ENCODE measurements around the gene THOC6. TPM values are rescaled to one million over a fixed set of nuclear protein-coding genes. Genes with fewer than 3 reads are reported as not detected.
A peak's percentile ranks its signal among the peaks of the same experiment; 100 is the strongest.

THOC6 gene
- total and polyA plus RNA-seq, 9 of the 15 experiments (the other 6 are each of a cell fraction or from before 2014, with no cell fraction given) = 2.5 to 65.4 (median 42.3) TPM

DNA sequence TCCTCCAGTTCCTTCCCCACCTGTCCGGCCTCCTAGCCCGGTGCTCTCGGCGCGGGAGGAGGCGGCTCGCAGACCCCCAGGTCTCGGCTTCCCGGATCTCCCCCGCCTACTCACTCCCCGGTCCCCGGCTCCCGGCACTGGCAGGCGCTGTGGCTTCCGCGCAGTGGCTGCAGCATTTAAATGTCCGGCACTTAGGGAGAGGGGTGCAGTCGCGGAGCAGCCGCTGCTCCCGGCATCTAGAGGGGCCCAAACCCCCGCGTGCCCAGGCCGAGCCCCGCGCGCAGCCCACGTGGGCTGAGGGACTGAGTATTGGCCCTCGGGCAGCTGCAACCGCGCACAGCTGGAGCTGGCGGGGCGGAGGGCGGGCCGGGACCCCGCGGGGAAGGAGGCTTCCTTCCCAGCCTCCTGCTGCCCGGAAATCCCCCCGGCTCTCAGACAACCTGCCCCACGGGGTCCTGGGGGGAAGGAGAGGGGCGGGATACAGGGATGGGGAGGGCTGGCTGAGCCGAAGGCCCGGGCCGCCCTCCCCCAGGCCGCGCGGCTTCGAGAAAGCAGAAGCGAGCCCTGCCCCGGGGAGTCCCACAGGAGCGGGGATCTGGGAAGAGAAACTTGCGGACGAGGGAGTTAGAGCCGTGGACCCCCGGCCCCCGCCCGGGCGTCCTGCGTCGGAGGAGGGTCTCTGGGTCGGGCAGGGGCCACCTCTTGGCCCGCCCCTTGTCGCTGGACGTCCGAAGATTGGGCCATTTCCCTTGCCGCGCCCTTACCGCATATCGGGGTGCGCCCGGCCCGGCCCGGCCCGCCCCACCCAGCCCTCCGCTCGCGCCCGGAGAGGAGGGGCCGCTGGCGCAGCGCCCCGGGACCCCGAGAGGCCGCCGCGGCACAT is 22.2 kb downstream of the THOC6 start, which contains the start of gene MMP25:
Gene MMP25 (plus strand): TSS at position 804 of the 883 bp plus-strand sequence. CDS start 357 bp downstream, outside the sequence.
- DNase-seq (ENCODE audit: extremely low read depth in 1 of 4, low spot score in 3 of 4) (peak in 3 of 4 experiments; percentile 33 to 56 (median 50)), FAIRE-seq (no peak), ATAC-seq (peak; percentile 55)
- POLR2A ChIA-PET = interaction anchor here (0.6 to 2.6 kb wide), 4 partner anchors 11 to 104 kb away, joined by 3 to 7 read pairs (median 4); no protein-coding TSS in a partner anchor
- Histone ChIP-seq H3K36me3 (ENCODE audit: control insufficient read depth, insufficient read depth, low read length) (no peaks in the 10 kb centered on the region), H3K9me1 (ENCODE audit: control insufficient read depth, insufficient read depth, low read length) (no peaks in the 10 kb centered on the region), H2AFZ (ENCODE audit: low read depth, low read length) (no peak within 1 kb of the TSS), H3K4me2 (ENCODE audit: insufficient read depth, low read length) (peak within 1 kb of the TSS; percentile 8; the same call in 1 of the 2 replicates), H3K4me3 (peak within 1 kb of the TSS; percentile 16; the same call in 1 of the 2 replicates), H4K20me1 (replicated peaks; ENCODE audit: control insufficient read depth, insufficient read depth, low read length) (no peaks in the 10 kb centered on the region; the same call in 1 of the 2 replicates), H3K4me1 (replicated peaks in 1 of 2; ENCODE audit: control insufficient read depth in 2 of 2, insufficient read depth in 2 of 2, low read length in 2 of 2) (peaks cover 3 to 26% of the 10 kb centered on the region in 2 experiments; a peak in 3 of 5 replicates), H3K79me2 (ENCODE audit: control insufficient read depth, insufficient read depth, low read length) (no peaks in the 10 kb centered on the region), H3K9ac (ENCODE audit: insufficient read depth in 1 of 2, low read depth in 2 of 2, low read length in 2 of 2) (peak within 1 kb of the TSS in 1 of 2 experiments; percentile 80; a peak in 2 of 4 replicates), H3K27ac (ENCODE audit: extremely low read depth, low read depth, low read length) (no peak within 1 kb of the TSS), H3K9me3 (replicated peaks; ENCODE audit: control insufficient read depth, insufficient read depth, low read depth, low read length) (no peaks in the 10 kb centered on the region), H3K27me3 (ENCODE audit: control insufficient read depth in 2 of 2, insufficient read depth in 2 of 2, low read length in 2 of 2) (peaks cover 21 to 60% of the 10 kb centered on the region in 2 experiments; a peak in 4 of 5 replicates)
- CTCF ChIA-PET (ENCODE audit: low intra/inter-chr PET ratio) = no interaction called here
- in situ Hi-C loops (cut with MboI) (no loop called here), intact Hi-C loops (cut with micrococcal nuclease) (no loop called here)
- 2% methylated on average over 26 of the region's 86 CpGs for WGBS (ENCODE audit: insufficient coverage, low coverage, missing lambda C conversion rate)
- BruUV-seq (replicated peaks) = no TSS peak
- TF ChIP-seq DPF2 (IDR thresholded peaks at IDR 0.05) (no peak), CBFB (CRISPR knock-in tag; IDR thresholded peaks at IDR 0.05) (no peak), XRCC4 (IDR thresholded peaks at IDR 0.05; ENCODE audit: extremely low read depth, insufficient read depth, insufficient read length) (no peak), ZNF212 (CRISPR knock-in tag; IDR thresholded peaks at IDR 0.05) (no peak), FOXP4 (CRISPR knock-in tag; IDR thresholded peaks at IDR 0.05; ENCODE audit: borderline replicate concordance) (no peak), ZNF696 (CRISPR knock-in tag; conservative IDR thresholded peaks at IDR 0.05) (no peak), SETDB1 (IDR thresholded peaks at IDR 0.05; ENCODE audit: low read length) (no peak), ZNF76 (CRISPR knock-in tag; IDR thresholded peaks at IDR 0.05; ENCODE audit: borderline replicate concordance) (no peak), MCM5 (IDR thresholded peaks at IDR 0.05; ENCODE audit: low read depth) (no peak), RAD51 (IDR thresholded peaks at IDR 0.05; ENCODE audit: borderline replicate concordance, low read depth) (no peak), PCBP1 (IDR thresholded peaks at IDR 0.05; ENCODE audit: low read depth, low read length, poor library complexity, severe bottlenecking) (peak; percentile 77), BHLHE40 (IDR thresholded peaks at IDR 0.05; ENCODE audit: low read length) (no peak), NFIX (CRISPR knock-in tag; IDR thresholded peaks at IDR 0.05; ENCODE audit: low read depth) (no peak)
- TF ChIP-seq, protein P1, sequence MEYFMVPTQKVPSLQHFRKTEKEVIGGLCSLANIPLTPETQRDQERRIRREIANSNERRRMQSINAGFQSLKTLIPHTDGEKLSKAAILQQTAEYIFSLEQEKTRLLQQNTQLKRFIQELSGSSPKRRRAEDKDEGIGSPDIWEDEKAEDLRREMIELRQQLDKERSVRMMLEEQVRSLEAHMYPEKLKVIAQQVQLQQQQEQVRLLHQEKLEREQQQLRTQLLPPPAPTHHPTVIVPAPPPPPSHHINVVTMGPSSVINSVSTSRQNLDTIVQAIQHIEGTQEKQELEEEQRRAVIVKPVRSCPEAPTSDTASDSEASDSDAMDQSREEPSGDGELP (CRISPR knock-in tag; IDR thresholded peaks at IDR 0.05; ENCODE audit: borderline replicate concordance) = peak; percentile 62
- TF ChIP-seq, protein P2, sequence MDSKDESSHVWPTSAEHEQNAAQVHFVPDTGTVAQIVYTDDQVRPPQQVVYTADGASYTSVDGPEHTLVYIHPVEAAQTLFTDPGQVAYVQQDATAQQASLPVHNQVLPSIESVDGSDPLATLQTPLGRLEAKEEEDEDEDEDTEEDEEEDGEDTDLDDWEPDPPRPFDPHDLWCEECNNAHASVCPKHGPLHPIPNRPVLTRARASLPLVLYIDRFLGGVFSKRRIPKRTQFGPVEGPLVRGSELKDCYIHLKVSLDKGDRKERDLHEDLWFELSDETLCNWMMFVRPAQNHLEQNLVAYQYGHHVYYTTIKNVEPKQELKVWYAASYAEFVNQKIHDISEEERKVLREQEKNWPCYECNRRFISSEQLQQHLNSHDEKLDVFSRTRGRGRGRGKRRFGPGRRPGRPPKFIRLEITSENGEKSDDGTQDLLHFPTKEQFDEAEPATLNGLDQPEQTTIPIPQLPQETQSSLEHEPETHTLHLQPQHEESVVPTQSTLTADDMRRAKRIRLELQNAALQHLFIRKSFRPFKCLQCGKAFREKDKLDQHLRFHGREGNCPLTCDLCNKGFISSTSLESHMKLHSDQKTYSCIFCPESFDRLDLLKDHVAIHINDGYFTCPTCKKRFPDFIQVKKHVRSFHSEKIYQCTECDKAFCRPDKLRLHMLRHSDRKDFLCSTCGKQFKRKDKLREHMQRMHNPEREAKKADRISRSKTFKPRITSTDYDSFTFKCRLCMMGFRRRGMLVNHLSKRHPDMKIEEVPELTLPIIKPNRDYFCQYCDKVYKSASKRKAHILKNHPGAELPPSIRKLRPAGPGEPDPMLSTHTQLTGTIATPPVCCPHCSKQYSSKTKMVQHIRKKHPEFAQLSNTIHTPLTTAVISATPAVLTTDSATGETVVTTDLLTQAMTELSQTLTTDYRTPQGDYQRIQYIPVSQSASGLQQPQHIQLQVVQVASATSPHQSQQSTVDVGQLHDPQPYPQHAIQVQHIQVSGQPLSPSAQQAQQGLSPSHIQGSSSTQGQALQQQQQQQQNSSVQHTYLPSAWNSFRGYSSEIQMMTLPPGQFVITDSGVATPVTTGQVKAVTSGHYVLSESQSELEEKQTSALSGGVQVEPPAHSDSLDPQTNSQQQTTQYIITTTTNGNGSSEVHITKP (IDR thresholded peaks at IDR 0.05; ENCODE audit: partially characterized antibody) = peak; percentile 39

All from K562 (cell line).